ENCODE measurements around the gene EPHB4.

Gene EPHB4

DNA sequence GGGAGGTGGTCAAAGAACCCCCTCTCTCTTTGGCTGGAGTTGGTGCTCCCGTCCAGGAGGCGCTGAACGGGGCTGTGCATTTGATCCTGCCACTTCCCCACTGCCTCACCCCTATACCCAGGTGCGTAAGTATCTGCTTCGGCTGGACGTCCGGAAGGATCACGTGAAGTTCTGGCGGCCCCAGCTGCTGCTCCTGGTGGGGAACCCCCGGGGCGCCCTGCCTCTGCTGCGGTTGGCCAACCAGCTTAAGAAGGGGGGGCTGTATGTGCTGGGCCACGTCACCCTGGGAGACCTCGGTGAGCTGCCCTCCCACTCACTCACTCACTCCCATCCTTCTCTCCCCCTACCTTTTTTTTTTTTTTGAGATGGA, 34.3 kb upstream of the EPHB4 start:
- TF ChIP-seq EZH2phosphoT487 (IDR thresholded peaks at IDR 0.05; ENCODE audit: low read length) (no peak), EZH2 (optimal IDR thresholded peaks at IDR 0.05; ENCODE audit: low read depth, low read length) (no peak)
- TF ChIP-seq, protein P1, sequence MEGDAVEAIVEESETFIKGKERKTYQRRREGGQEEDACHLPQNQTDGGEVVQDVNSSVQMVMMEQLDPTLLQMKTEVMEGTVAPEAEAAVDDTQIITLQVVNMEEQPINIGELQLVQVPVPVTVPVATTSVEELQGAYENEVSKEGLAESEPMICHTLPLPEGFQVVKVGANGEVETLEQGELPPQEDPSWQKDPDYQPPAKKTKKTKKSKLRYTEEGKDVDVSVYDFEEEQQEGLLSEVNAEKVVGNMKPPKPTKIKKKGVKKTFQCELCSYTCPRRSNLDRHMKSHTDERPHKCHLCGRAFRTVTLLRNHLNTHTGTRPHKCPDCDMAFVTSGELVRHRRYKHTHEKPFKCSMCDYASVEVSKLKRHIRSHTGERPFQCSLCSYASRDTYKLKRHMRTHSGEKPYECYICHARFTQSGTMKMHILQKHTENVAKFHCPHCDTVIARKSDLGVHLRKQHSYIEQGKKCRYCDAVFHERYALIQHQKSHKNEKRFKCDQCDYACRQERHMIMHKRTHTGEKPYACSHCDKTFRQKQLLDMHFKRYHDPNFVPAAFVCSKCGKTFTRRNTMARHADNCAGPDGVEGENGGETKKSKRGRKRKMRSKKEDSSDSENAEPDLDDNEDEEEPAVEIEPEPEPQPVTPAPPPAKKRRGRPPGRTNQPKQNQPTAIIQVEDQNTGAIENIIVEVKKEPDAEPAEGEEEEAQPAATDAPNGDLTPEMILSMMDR (IDR thresholded peaks at IDR 0.05; ENCODE audit: low read length) = no peak
- no peak overlapping the region for H2AFZ ChIP-seq (ENCODE audit: low read length)
- no peaks in the 10 kb centered on the region for H3K4me1 ChIP-seq (ENCODE audit: low read length)
- no peaks in the 10 kb centered on the region for H3K9me2 ChIP-seq (replicated peaks; ENCODE audit: insufficient read depth, low read length)
- H3K27ac ChIP-seq (ENCODE audit: low read length) = no peak overlapping the region
- H3K79me2 ChIP-seq (ENCODE audit: low read length) = no peaks in the 10 kb centered on the region
- no peak overlapping the region for H3K9ac ChIP-seq (ENCODE audit: low read length)
- no peak for DNase-seq
- H3F3A ChIP-seq (ENCODE audit: insufficient read depth, low read length) = no peaks in the 10 kb centered on the region
- H4K20me1 ChIP-seq (ENCODE audit: insufficient read depth, low read length) = no peaks in the 10 kb centered on the region
- no peaks in the 10 kb centered on the region for H3K36me3 ChIP-seq (replicated peaks; ENCODE audit: insufficient read depth, low read length)
- no peak overlapping the region for H3K4me2 ChIP-seq (ENCODE audit: low read depth, low read length)
- no peak overlapping the region for H3K4me3 ChIP-seq (ENCODE audit: low read length)
- no peaks in the 10 kb centered on the region for H3K9me3 ChIP-seq (replicated peaks; ENCODE audit: insufficient read depth, low read length)
- no peaks in the 10 kb centered on the region for H3K27me3 ChIP-seq (replicated peaks; ENCODE audit: insufficient read depth, low read length)

DNA sequence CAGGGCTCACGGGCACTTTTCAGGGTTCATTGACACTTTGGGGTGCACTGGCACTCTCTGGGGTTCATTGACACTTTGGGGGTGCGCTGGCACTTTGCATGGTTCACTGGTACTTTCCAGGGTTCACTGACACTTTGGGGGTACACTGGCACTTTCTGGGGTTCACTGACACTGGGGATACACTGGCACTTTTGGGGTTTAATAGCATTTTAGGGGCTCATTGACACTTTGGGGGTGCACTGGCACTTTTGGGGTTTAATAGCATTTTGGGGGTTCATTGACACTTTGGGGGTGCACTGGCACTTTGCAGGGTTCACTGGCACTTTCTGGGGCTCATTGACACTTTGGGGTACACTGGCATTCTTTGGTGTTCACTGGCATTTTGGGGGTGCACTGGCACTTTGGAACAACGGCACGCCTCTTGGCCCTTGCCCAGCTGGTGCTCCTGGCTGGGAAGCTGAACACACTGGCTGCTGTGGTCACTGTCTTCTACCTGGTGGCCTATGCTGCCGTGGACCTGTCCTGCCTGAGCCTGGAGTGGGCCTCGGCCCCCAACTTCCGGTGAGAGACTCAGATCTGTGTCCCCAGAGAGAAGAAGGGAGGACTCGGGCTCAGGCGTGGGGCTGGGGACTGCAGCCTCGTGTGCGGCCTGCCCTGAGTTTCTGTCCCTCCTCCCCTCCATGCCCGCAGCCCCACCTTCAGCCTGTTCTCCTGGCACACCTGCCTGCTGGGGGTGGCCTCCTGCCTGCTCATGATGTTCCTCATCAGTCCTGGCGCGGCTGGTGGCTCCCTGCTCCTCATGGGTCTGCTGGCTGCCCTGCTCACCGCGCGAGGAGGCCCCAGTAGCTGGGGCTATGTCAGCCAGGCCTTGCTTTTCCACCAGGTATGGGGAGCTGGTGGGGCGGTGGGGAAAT, 33.6 kb upstream of the EPHB4 start:
- no peak overlapping the region for H3K27ac ChIP-seq (ENCODE audit: low read length)
- H3F3A ChIP-seq (ENCODE audit: insufficient read depth, low read length) = no peaks in the 10 kb centered on the region
- H3K9me2 ChIP-seq (replicated peaks; ENCODE audit: insufficient read depth, low read length) = no peaks in the 10 kb centered on the region
- H2AFZ ChIP-seq (ENCODE audit: low read length) = no peak overlapping the region
- H4K20me1 ChIP-seq (ENCODE audit: insufficient read depth, low read length) = no peaks in the 10 kb centered on the region
- H3K79me2 ChIP-seq (ENCODE audit: low read length) = no peaks in the 10 kb centered on the region
- no peak for DNase-seq
- no peaks in the 10 kb centered on the region for H3K36me3 ChIP-seq (replicated peaks; ENCODE audit: insufficient read depth, low read length)
- H3K27me3 ChIP-seq (replicated peaks; ENCODE audit: insufficient read depth, low read length) = no peaks in the 10 kb centered on the region
- H3K4me3 ChIP-seq (ENCODE audit: low read length) = no peak overlapping the region
- no peaks in the 10 kb centered on the region for H3K4me1 ChIP-seq (ENCODE audit: low read length)
- TF ChIP-seq EZH2phosphoT487 (IDR thresholded peaks at IDR 0.05; ENCODE audit: low read length) = no peak
- TF ChIP-seq, protein P1 (IDR thresholded peaks at IDR 0.05; ENCODE audit: low read length) = no peak
- no peak for TF ChIP-seq EZH2 (optimal IDR thresholded peaks at IDR 0.05; ENCODE audit: low read depth, low read length)
- H3K9me3 ChIP-seq (replicated peaks; ENCODE audit: insufficient read depth, low read length) = no peaks in the 10 kb centered on the region
- H3K4me2 ChIP-seq (ENCODE audit: low read depth, low read length) = no peak overlapping the region
- H3K9ac ChIP-seq (ENCODE audit: low read length) = no peak overlapping the region

DNA sequence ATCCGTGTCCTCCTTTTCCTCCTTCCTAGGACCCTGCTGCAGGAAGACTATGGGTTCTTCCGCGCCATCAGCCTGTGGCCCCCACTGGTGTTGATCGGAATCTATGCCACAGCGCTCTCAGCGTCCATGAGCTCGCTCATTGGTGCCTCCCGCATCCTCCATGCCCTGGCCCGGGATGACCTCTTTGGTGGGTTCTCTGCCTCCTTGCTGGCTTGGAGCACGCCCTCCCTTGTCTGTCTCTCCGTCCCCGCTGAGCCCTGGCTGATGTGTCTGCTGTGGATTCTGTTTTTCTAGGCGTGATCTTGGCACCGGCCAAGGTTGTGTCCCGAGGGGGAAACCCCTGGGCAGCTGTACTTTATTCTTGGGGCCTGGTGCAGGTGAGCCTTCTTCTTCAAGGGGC, 32.5 kb upstream of the EPHB4 start:
- Histone ChIP-seq H3K27me3 (replicated peaks; ENCODE audit: insufficient read depth, low read length) (no peaks in the 10 kb centered on the region), H4K20me1 (ENCODE audit: insufficient read depth, low read length) (no peaks in the 10 kb centered on the region), H3K4me1 (ENCODE audit: low read length) (no peaks in the 10 kb centered on the region), H3K9me2 (replicated peaks; ENCODE audit: insufficient read depth, low read length) (no peaks in the 10 kb centered on the region), H3K4me3 (ENCODE audit: low read length) (no peak overlapping the region), H3K9ac (ENCODE audit: low read length) (no peak overlapping the region), H2AFZ (ENCODE audit: low read length) (no peak overlapping the region), H3K36me3 (replicated peaks; ENCODE audit: insufficient read depth, low read length) (no peaks in the 10 kb centered on the region), H3F3A (ENCODE audit: insufficient read depth, low read length) (no peaks in the 10 kb centered on the region), H3K9me3 (replicated peaks; ENCODE audit: insufficient read depth, low read length) (no peaks in the 10 kb centered on the region), H3K79me2 (ENCODE audit: low read length) (no peaks in the 10 kb centered on the region), H3K4me2 (ENCODE audit: low read depth, low read length) (no peak overlapping the region), H3K27ac (ENCODE audit: low read length) (no peak overlapping the region)
- DNase-seq = no peak
- TF ChIP-seq EZH2phosphoT487 (IDR thresholded peaks at IDR 0.05; ENCODE audit: low read length) = no peak
- TF ChIP-seq, protein P1 (IDR thresholded peaks at IDR 0.05; ENCODE audit: low read length) = no peak
- TF ChIP-seq EZH2 (optimal IDR thresholded peaks at IDR 0.05; ENCODE audit: low read depth, low read length) = no peak

Measured in MM.1S (cell line).